ENCODE data around the gene ILKAP. TPM values are rescaled to one million over a fixed set of nuclear protein-coding genes. Genes with fewer than 3 reads are reported as not detected.

ILKAP gene, protein sequence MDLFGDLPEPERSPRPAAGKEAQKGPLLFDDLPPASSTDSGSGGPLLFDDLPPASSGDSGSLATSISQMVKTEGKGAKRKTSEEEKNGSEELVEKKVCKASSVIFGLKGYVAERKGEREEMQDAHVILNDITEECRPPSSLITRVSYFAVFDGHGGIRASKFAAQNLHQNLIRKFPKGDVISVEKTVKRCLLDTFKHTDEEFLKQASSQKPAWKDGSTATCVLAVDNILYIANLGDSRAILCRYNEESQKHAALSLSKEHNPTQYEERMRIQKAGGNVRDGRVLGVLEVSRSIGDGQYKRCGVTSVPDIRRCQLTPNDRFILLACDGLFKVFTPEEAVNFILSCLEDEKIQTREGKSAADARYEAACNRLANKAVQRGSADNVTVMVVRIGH
- total RNA-seq: 10 to 100 TPM in 3 of 4 donors, 1 to 10 TPM in 1; 9.2 to 78.0 (median 29.1) TPM

GRCh38 chr2:238203094-238203972, at the start of gene ILKAP:
Gene ILKAP, minus strand, starts transcription at chr2:238203695. Its CDS starts 142 bp downstream, at chr2:238203553.
- DNase-seq: peak; percentile 83 to 86
- Histone ChIP-seq H3K4me3 (peak within 1 kb of the TSS; percentile 37 to 91), H3K9me3 (no peaks in the 10 kb centered on the region), H3K4me1 (no peaks in the 10 kb centered on the region), H3K36me3 (no peaks in the 10 kb centered on the region), H3K27me3 (no peaks in the 10 kb centered on the region), H3K27ac (peak within 1 kb of the TSS; percentile 85 to 94)
- intact Hi-C loops (cut with DNase I; ENCODE audit: low total_unique reads): loop anchor here (10.0 kb wide), 1 partner anchor 61 kb away; no protein-coding TSS in a partner anchor
- TF ChIP-seq CTCF (IDR thresholded peaks at IDR 0.05) (peak in 1 of 4 experiments; percentile 11), POLR2A (IDR thresholded peaks at IDR 0.05) (peak; percentile 78 to 91)

DNA sequence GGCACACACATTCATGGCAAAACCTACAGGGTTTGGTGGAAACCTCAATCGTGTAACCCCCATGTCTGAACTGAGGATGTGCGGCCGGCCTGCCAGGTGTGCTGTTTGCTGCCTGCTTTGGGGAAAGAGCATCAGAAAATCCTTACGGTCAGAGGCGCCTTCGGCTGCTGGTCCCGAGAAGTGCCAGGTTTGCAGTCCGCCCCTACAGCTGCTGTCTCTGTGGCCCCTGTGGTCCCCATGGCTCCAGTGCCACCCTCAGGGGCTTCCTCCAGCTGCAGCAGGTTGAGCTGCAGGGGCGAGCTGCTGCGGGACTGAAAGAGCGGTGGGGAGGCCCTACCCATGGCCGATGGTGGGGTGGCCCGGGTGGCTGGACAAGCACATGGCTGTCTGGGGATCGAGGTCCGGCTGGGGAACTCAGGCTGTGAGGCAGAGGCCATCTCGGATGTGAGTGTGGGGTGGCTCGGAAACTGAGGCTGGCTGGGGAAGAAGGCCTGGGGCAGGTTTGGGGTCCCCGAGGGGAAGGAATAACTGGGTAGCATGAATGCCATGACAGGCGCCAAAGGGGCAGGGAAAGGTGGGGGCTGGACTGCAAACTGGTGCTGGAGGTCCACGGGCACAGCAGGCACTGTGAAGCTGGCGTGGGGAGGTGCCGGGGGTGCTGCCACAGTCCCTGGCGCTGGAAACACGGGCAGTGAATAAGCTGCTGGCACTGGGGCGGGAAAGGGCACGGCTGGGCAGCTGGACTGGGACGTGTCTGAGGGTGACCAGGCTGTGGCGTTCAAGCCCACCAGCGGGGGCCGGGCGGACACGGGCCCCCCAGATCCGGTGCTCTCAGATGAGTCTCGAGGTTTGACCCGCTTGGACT, 49.5 kb upstream of the ILKAP start:
- Histone ChIP-seq H3K9me3 (no peaks in the 10 kb centered on the region), H3K27me3 (no peaks in the 10 kb centered on the region), H3K4me1 (no peaks in the 10 kb centered on the region), H3K27ac (no peak overlapping the region), H3K4me3 (no peak overlapping the region), H3K36me3 (no peaks in the 10 kb centered on the region)
- intact Hi-C loops (cut with DNase I; ENCODE audit: low total_unique reads): no loop called here
- TF ChIP-seq CTCF (IDR thresholded peaks at IDR 0.05): no peak
- no peak for TF ChIP-seq POLR2A (IDR thresholded peaks at IDR 0.05)
- DNase-seq: no peak

DNA sequence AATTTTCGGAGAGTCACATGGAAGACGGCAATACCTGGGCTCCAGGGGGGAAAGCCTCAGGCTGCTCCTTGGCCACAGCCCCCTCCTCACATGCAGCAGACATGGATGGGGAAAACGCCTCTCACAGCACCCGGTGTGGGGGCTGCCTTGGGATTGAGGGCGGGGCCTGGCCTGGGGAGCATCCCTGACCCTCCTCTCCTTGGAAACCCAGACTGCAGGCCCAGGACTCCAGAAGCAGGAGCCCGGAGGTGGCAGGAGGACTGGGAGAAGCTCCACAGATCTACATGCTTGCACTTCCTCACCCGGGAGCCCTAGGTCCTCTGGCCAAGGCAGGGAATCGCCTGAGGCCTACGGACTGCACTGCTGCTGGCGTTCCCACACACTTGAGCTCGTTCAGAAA, 48.5 kb upstream of the ILKAP start:
- no peaks in the 10 kb centered on the region for H3K4me1 ChIP-seq
- H3K4me3 ChIP-seq: no peak overlapping the region
- no peak for DNase-seq
- no peaks in the 10 kb centered on the region for H3K9me3 ChIP-seq
- no peak for TF ChIP-seq POLR2A (IDR thresholded peaks at IDR 0.05)
- no peak for TF ChIP-seq CTCF (IDR thresholded peaks at IDR 0.05)
- H3K36me3 ChIP-seq: no peaks in the 10 kb centered on the region
- no peaks in the 10 kb centered on the region for H3K27me3 ChIP-seq
- intact Hi-C loops (cut with DNase I; ENCODE audit: low total_unique reads): no loop called here
- no peak overlapping the region for H3K27ac ChIP-seq

- no peaks in the 10 kb centered on the region for H3K9me3 ChIP-seq
- intact Hi-C loops (cut with DNase I; ENCODE audit: low total_unique reads): no loop called here
- TF ChIP-seq POLR2A (IDR thresholded peaks at IDR 0.05) (no peak), CTCF (IDR thresholded peaks at IDR 0.05) (no peak)
- H3K27ac ChIP-seq: no peak overlapping the region
- no peaks in the 10 kb centered on the region for H3K27me3 ChIP-seq
- H3K36me3 ChIP-seq: no peaks in the 10 kb centered on the region
- no peak overlapping the region for H3K4me3 ChIP-seq
- DNase-seq: no peak
- no peaks in the 10 kb centered on the region for H3K4me1 ChIP-seq
Measured at GRCh38 chr2:238251331-238251730, 47.8 kb upstream of the ILKAP start.
